HEK293 (cell line): ENCODE data around the gene SLC12A1.

Source experiments
- CTCF ChIA-PET: fragments of 350-600 bp; formaldehyde crosslinking; extraction: SDS; loops from one replicate; lab custom pipeline; 2021; ENCODE audit warnings: antibody characterized with exemption; lab: Yijun Ruan, JAX
- POLR2A ChIA-PET: fragments of 300-600 bp; formaldehyde crosslinking; extraction: SDS; loops from one replicate; lab custom pipeline; 2020; ENCODE audit warnings: antibody characterized with exemption, inconsistent platforms; lab: Yijun Ruan, JAX
- H3K27ac ChIP-seq: fragments of 200-500 bp; sonication (Bioruptor generic); 2 replicates; pipeline ENCODE4 v1.5.1; 2014; ENCODE audit warnings: low read depth, low read length, control low read depth, inconsistent platforms; ENCODE audit errors: extremely low read depth
- H3K36me3 ChIP-seq, 2 experiments: fragments of 200-500 bp in 1 of 2; sonication (Bioruptor generic) in 1 of 2; 1 replicate in 1 of 2; 2 replicates in 1 of 2; pipeline ENCODE4 v1.5.1; 2014 to 2017; ENCODE audit warnings: inconsistent platforms in 2 of 2, low read length in 2 of 2; ENCODE audit not compliant: control insufficient read depth in 2 of 2, insufficient read depth in 1 of 2
- H3K4me1 ChIP-seq: fragments of 200-500 bp; sonication (Bioruptor generic); 2 replicates; pipeline ENCODE4 v1.5.1; 2014; ENCODE audit warnings: mild to moderate bottlenecking, low read length, inconsistent platforms; ENCODE audit not compliant: control insufficient read depth, insufficient read depth
- H3K4me3 ChIP-seq: 2 replicates; pipeline ENCODE4 v1.5.1; 2011; ENCODE audit warnings: low read depth, mild to moderate bottlenecking, control low read depth, low read length, moderate library complexity
- H3K9me3 ChIP-seq: fragments of 200-500 bp; sonication (Bioruptor generic); 2 replicates; pipeline ENCODE4 v1.5.1; 2014; ENCODE audit warnings: low read depth, low read length, inconsistent platforms; ENCODE audit not compliant: control insufficient read depth, insufficient read depth
- BCL11A ChIP-seq: fragments of 450-650 bp; formaldehyde crosslinking; IDR thresholded peaks from 2 replicates; pipeline ENCODE4 v1.5.1; 2016; ENCODE audit warnings: low read depth, missing biosample characterization, missing genetic modification characterization
- BCL6B ChIP-seq: fragments of 450-650 bp; formaldehyde crosslinking; IDR thresholded peaks from 2 replicates; pipeline ENCODE4 v1.5.1; 2017; ENCODE audit warnings: missing biosample characterization, missing genetic modification characterization
- CTCF ChIP-seq: fragments of 450-650 bp; formaldehyde crosslinking; IDR thresholded peaks from 2 replicates; pipeline ENCODE4 v1.5.1; 2016; ENCODE audit warnings: missing biosample characterization, missing genetic modification characterization
- HOXD13 ChIP-seq: sonication (generic); formaldehyde crosslinking; IDR thresholded peaks from 2 replicates; pipeline ENCODE4 v1.8.0; 2022; ENCODE audit warnings: missing genetic modification reagents, borderline replicate concordance
- KLF7 ChIP-seq: fragments of 450-650 bp; formaldehyde crosslinking; IDR thresholded peaks from 2 replicates; pipeline ENCODE4 v1.5.1; 2016; ENCODE audit warnings: missing biosample characterization, missing genetic modification characterization, borderline replicate concordance
- KLF9 ChIP-seq: fragments of 450-650 bp; formaldehyde crosslinking; IDR thresholded peaks from 2 replicates; pipeline ENCODE4 v1.5.1; 2016; ENCODE audit warnings: missing biosample characterization, missing genetic modification characterization, low read depth
- PBX3 ChIP-seq: sonication (generic); formaldehyde crosslinking; IDR thresholded peaks from 2 replicates; pipeline ENCODE4 v1.8.1; 2022; ENCODE audit warnings: mild to moderate bottlenecking, moderate library complexity, missing genetic modification reagents
- SETDB1 ChIP-seq: IDR thresholded peaks from one replicate; pipeline ENCODE4 v1.6.1; 2017; ENCODE audit warnings: mild to moderate bottlenecking, low read length, moderate library complexity, mixed read lengths; ENCODE audit not compliant: insufficient read length
- WT1 ChIP-seq: fragments of 450-650 bp; formaldehyde crosslinking; IDR thresholded peaks from 2 replicates; pipeline ENCODE4 v1.5.1; 2016; ENCODE audit warnings: missing biosample characterization, missing genetic modification characterization
- ZBTB10 ChIP-seq: fragments of 450-650 bp; formaldehyde crosslinking; IDR thresholded peaks from 2 replicates; pipeline ENCODE4 v1.5.1; 2016; ENCODE audit warnings: missing biosample characterization, missing genetic modification characterization
- ZBTB49 ChIP-seq: fragments of 450-650 bp; formaldehyde crosslinking; IDR thresholded peaks from 2 replicates; pipeline ENCODE4 v1.5.1; 2016; ENCODE audit warnings: missing biosample characterization, missing genetic modification characterization, low read depth
- ZNF146 ChIP-seq: fragments of 450-650 bp; formaldehyde crosslinking; IDR thresholded peaks from 2 replicates; pipeline ENCODE4 v1.5.1; 2016; ENCODE audit warnings: missing biosample characterization, missing genetic modification characterization
- ZNF211 ChIP-seq: fragments of 450-650 bp; formaldehyde crosslinking; IDR thresholded peaks from 2 replicates; pipeline ENCODE4 v1.5.1; 2016; ENCODE audit warnings: low read depth, missing biosample characterization, missing genetic modification characterization
- ZNF23 ChIP-seq: fragments of 450-650 bp; formaldehyde crosslinking; IDR thresholded peaks from 2 replicates; pipeline ENCODE4 v1.5.1; 2016; ENCODE audit warnings: missing biosample characterization, missing genetic modification characterization, borderline replicate concordance
- ZNF302 ChIP-seq: fragments of 450-650 bp; formaldehyde crosslinking; IDR thresholded peaks from 2 replicates; pipeline ENCODE4 v1.5.1; 2016; ENCODE audit warnings: missing biosample characterization, missing genetic modification characterization, low read depth
- ZNF362 ChIP-seq: fragments of 450-650 bp; formaldehyde crosslinking; IDR thresholded peaks from 2 replicates; pipeline ENCODE4 v1.5.1; 2016; ENCODE audit warnings: missing biosample characterization, missing genetic modification characterization
- ZNF366 ChIP-seq: fragments of 450-650 bp; formaldehyde crosslinking; conservative IDR thresholded peaks from 2 replicates; pipeline ENCODE4 v1.5.1; 2016; ENCODE audit warnings: missing biosample characterization, missing genetic modification characterization
- ZNF37A ChIP-seq: fragments of 450-650 bp; IDR thresholded peaks from 2 replicates; pipeline ENCODE4 v1.5.1; 2018; ENCODE audit warnings: missing biosample characterization, missing genetic modification characterization
- ZNF416 ChIP-seq: fragments of 450-650 bp; formaldehyde crosslinking; IDR thresholded peaks from 2 replicates; pipeline ENCODE4 v1.5.1; 2016; ENCODE audit warnings: missing biosample characterization, missing genetic modification characterization
- ZNF449 ChIP-seq: fragments of 450-650 bp; formaldehyde crosslinking; IDR thresholded peaks from 2 replicates; pipeline ENCODE4 v1.5.1; 2017; ENCODE audit warnings: missing biosample characterization, mild to moderate bottlenecking, missing genetic modification characterization, moderate library complexity
- ZNF530 ChIP-seq: fragments of 450-650 bp; formaldehyde crosslinking; IDR thresholded peaks from 2 replicates; pipeline ENCODE4 v1.5.1; 2016; ENCODE audit warnings: low read depth, missing biosample characterization, missing genetic modification characterization
- ZNF548 ChIP-seq: fragments of 450-650 bp; formaldehyde crosslinking; IDR thresholded peaks from 2 replicates; pipeline ENCODE4 v1.5.1; 2016; ENCODE audit warnings: missing biosample characterization, missing genetic modification characterization

The SLC12A1 gene

GRCh38 chr15:48336940-48337339 lies 130.8 kb downstream of the SLC12A1 start:
- Histone ChIP-seq H3K36me3 (peaks cover 27 to 67% of the 10 kb centered on the region in 2 experiments), H3K27ac (no peak overlapping the region), H3K4me1 (no peaks in the 10 kb centered on the region; the same call in 1 of the 2 replicates), H3K9me3 (no peaks in the 10 kb centered on the region), H3K4me3 (no peak overlapping the region)
- TF ChIP-seq WT1 (no peak), BCL6B (tag by site-specific recombination) (no peak), KLF7 (tag by site-specific recombination) (no peak), ZNF548 (tag by site-specific recombination) (no peak), SETDB1 (no peak), KLF9 (no peak), PBX3 (CRISPR knock-in tag) (no peak), HOXD13 (no peak), ZBTB49 (tag by site-specific recombination) (no peak), BCL11A (no peak), ZNF416 (tag by site-specific recombination) (no peak)
- ChIA-PET CTCF (interaction anchor here (0.5 to 1.8 kb wide), 7 partner anchors 16 to 525 kb away, joined by 3 to 6 read pairs (median 4); no protein-coding TSS in a partner anchor), POLR2A (no interaction called here)

- H3K27ac ChIP-seq, result no peak overlapping the region
- H3K36me3 ChIP-seq, result peaks cover 30 to 69% of the 10 kb centered on the region in 2 experiments
- H3K9me3 ChIP-seq, result no peaks in the 10 kb centered on the region
- CTCF ChIA-PET, result interaction anchor here (0.5 to 1.0 kb wide), 5 partner anchors 15 to 313 kb away, joined by 3 to 5 read pairs (median 4); no protein-coding TSS in a partner anchor
- H3K4me1 ChIP-seq, result no peaks in the 10 kb centered on the region; the same call in 1 of the 2 replicates
- POLR2A ChIA-PET, result no interaction called here
- H3K4me3 ChIP-seq, result no peak overlapping the region
- no peak for TF ChIP-seq ZNF146 (tag by site-specific recombination)
- TF ChIP-seq CTCF (tag by site-specific recombination), result no peak
- no peak for TF ChIP-seq ZNF23 (tag by site-specific recombination)
- TF ChIP-seq ZNF366 (tag by site-specific recombination), result no peak
- TF ChIP-seq ZNF211 (tag by site-specific recombination), result no peak
- no peak for TF ChIP-seq ZNF302 (tag by site-specific recombination)
- TF ChIP-seq ZNF530 (tag by site-specific recombination), result no peak
- no peak for TF ChIP-seq ZNF37A
- no peak for TF ChIP-seq ZNF449 (tag by site-specific recombination)
- TF ChIP-seq ZBTB10 (tag by site-specific recombination), result no peak
- no peak for TF ChIP-seq ZNF362
Observed at GRCh38 chr15:48337607-48338006, 131.5 kb downstream of the SLC12A1 start.
